Glutamatergic neuron (in vitro differentiated cells): ENCODE data around the gene TAGLN3. TPM values are rescaled to one million over a fixed set of nuclear protein-coding genes. Genes with fewer than 3 reads are reported as not detected.
A peak's percentile ranks its signal among the peaks of the same experiment; 100 is the strongest.

Source experiments
- DNase-seq: peaks from one replicate; pipeline ENCODE4 v3.0.0; 2022
- H3K27ac Mint-ChIP-seq: one replicate; pipeline ENCODE4 v1.8.0; 2020; ENCODE audit warnings: mild to moderate bottlenecking, mixed read lengths, inconsistent platforms; ENCODE audit not compliant: unreplicated experiment
- H3K27me3 Mint-ChIP-seq: one replicate; pipeline ENCODE4 v1.8.0; 2020; ENCODE audit warnings: mild to moderate bottlenecking, moderate library complexity, mixed read lengths, inconsistent platforms; ENCODE audit not compliant: unreplicated experiment
- H3K36me3 Mint-ChIP-seq: one replicate; pipeline ENCODE4 v1.8.0; 2020; ENCODE audit warnings: mild to moderate bottlenecking, mixed read lengths, inconsistent platforms; ENCODE audit not compliant: unreplicated experiment
- H3K4me1 Mint-ChIP-seq: one replicate; pipeline ENCODE4 v1.8.0; 2020; ENCODE audit warnings: mild to moderate bottlenecking, low read depth, mixed read lengths, inconsistent platforms; ENCODE audit not compliant: unreplicated experiment
- H3K4me3 Mint-ChIP-seq: one replicate; pipeline ENCODE4 v1.8.0; 2020; ENCODE audit warnings: mild to moderate bottlenecking, mixed read lengths, inconsistent platforms; ENCODE audit not compliant: unreplicated experiment
- H3K9me3 Mint-ChIP-seq: one replicate; pipeline ENCODE4 v1.8.0; 2020; ENCODE audit warnings: mild to moderate bottlenecking, moderate library complexity, mixed read lengths, inconsistent platforms; ENCODE audit not compliant: unreplicated experiment
- CTCF ChIP-seq: fragments of 200-600 bp; sonication (generic); IDR thresholded peaks from one replicate; pipeline ENCODE4 v1.5.0; 2021; ENCODE audit not compliant: partially characterized antibody, unreplicated experiment
- total RNA-seq: library from RNA; stranded (reverse); fragmentation: NEBNext Ultra II Directional; extraction: Animal tissue kit (Norgen Biotek cat#: 25700); gene quantifications from one replicate; pipeline ENCODE4 v1.2.1, GENCODE V29; 2021; ENCODE audit not compliant: unreplicated experiment

The TAGLN3 gene
- total RNA-seq, 1 donor from 2014 or later, result 819 TPM

- H3K27ac Mint-ChIP-seq, result peak overlapping the region; percentile 78
- no peak for TF ChIP-seq CTCF
- no peak for DNase-seq
- H3K9me3 Mint-ChIP-seq, result peaks cover 5% of the 10 kb centered on the region
- peaks cover 70% of the 10 kb centered on the region for H3K4me1 Mint-ChIP-seq
- H3K27me3 Mint-ChIP-seq, result peaks cover 3% of the 10 kb centered on the region
- H3K4me3 Mint-ChIP-seq, result peak overlapping the region; percentile 75
- peaks cover 5% of the 10 kb centered on the region for H3K36me3 Mint-ChIP-seq
These were observed 10.9 kb downstream of the TAGLN3 start for GRCh38 chr3:112009670-112010069.

- H3K9me3 Mint-ChIP-seq, result peaks cover 5% of the 10 kb centered on the region
- H3K4me1 Mint-ChIP-seq, result peaks cover 62% of the 10 kb centered on the region
- peak overlapping the region; percentile 75 for H3K4me3 Mint-ChIP-seq
- no peak for TF ChIP-seq CTCF
- H3K27me3 Mint-ChIP-seq, result peaks cover 2% of the 10 kb centered on the region
- H3K27ac Mint-ChIP-seq, result peak overlapping the region; percentile 70
- H3K36me3 Mint-ChIP-seq, result no peaks in the 10 kb centered on the region
- no peak for DNase-seq
These were observed 11.9 kb downstream of the TAGLN3 start for GRCh38 chr3:112010636-112011035.

DNA sequence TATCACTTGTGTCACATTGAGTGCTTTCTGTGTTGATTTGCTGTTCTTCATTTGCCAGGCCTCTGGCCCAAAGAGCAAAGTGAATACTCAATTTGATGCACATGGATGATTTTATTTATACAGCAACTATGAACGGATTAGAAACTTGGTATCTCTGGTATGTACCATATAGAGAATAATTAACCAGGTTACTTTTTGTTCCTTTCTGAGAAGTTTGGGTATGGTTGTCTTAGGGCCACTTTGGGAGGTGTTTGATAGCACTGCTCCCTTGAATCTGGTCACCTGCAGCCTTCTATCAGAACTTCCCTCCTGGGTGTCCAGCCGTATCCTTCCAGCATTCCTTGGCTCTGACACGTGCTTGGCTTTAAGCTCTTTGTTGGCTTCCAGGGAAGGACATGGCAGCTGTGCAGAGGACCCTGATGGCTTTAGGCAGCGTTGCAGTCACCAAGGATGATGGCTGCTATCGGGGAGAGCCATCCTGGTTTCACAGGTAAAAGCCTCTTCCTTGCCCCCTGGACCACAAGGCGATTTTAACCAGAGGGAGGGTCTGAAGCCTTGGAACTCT lies 12.7 kb downstream of the TAGLN3 start:
- DNase-seq, result no peak
- peaks cover 5% of the 10 kb centered on the region for H3K9me3 Mint-ChIP-seq

DNA sequence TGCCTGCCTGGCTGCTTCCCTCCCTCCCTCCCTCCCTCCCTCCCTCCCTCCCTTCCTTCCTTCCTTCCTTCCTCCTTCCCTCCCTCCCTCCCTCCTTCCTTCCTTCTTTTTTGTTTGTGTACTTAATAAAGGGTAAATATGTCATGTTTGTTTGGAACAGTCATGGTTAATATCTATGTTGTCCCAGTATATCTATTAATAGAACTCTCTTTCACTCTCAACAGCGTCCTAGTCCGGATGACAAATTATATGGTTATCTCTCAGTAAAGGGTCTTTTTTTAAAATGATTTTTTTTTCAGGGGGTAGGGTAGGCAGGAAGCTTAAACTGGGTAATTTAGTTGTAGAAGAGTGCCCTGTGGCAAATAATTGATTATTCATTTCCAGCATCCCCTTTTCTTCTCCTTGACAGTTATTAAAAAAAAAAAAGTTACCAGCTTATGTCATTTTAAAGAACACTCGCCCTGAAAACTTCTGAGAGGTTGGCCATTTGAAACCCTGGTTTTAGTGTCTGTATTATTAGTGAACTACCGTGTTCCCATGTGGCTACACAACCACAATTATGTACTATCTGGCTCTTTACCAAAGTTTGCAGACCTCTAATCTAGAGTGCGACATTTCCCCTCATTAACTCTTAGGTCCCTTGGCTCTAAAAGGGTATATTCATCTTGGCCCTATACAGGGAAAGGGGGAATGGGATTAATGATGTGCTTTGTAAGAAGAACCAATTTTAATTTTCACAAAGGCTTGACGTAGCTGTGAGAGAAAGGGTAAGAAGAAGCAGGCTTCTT lies 13.7 kb downstream of the TAGLN3 start:
- Mint-ChIP-seq H3K4me3 (peak overlapping the region; percentile 17), H3K4me1 (peaks cover 49% of the 10 kb centered on the region), H3K27me3 (peaks cover 2% of the 10 kb centered on the region), H3K9me3 (peaks cover 5% of the 10 kb centered on the region), H3K36me3 (no peaks in the 10 kb centered on the region), H3K27ac (peak overlapping the region; percentile 50)
- no peak for DNase-seq
- no peak for TF ChIP-seq CTCF

More for the DNA sequence above, 12.7 kb downstream of the TAGLN3 start:
- peaks cover 57% of the 10 kb centered on the region for H3K4me1 Mint-ChIP-seq
- peak overlapping the region; percentile 70 for H3K27ac Mint-ChIP-seq
- no peak for TF ChIP-seq CTCF
- H3K36me3 Mint-ChIP-seq, result no peaks in the 10 kb centered on the region
- H3K4me3 Mint-ChIP-seq, result peak overlapping the region; percentile 75
- peaks cover 2% of the 10 kb centered on the region for H3K27me3 Mint-ChIP-seq
